ENCODE measurements around the gene WWOX.

WWOX gene

DNA sequence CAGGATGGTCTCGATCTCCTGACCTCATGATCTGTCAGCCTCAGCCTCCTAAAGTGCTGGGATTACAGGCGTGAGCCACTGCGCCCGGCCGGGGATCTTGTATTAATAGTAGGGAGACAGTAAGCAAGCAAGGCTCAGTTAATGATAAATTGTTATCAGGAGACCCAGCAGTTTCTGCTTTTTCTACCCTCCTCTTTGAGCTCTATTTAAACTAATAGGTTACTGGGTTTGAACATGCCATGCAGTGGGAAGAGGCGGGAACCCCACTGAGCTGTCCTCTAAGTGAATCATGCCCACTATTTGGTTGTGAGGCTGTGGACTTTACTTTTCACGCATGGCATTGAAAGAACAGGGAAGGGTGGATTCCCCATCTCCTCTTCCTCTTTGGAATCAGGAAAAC lies 223.9 kb downstream of the WWOX start:
- TF ChIP-seq MYC (IDR thresholded peaks at IDR 0.05; ENCODE audit: low read depth, low read length) (no peak), POLR2A (IDR thresholded peaks at IDR 0.05; ENCODE audit: extremely low read depth, insufficient read length) (no peak)
- TF ChIP-seq, protein P1, sequence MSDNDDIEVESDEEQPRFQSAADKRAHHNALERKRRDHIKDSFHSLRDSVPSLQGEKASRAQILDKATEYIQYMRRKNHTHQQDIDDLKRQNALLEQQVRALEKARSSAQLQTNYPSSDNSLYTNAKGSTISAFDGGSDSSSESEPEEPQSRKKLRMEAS (IDR thresholded peaks at IDR 0.05; ENCODE audit: low read depth, low read length) = no peak
- TF ChIP-seq, protein P2, sequence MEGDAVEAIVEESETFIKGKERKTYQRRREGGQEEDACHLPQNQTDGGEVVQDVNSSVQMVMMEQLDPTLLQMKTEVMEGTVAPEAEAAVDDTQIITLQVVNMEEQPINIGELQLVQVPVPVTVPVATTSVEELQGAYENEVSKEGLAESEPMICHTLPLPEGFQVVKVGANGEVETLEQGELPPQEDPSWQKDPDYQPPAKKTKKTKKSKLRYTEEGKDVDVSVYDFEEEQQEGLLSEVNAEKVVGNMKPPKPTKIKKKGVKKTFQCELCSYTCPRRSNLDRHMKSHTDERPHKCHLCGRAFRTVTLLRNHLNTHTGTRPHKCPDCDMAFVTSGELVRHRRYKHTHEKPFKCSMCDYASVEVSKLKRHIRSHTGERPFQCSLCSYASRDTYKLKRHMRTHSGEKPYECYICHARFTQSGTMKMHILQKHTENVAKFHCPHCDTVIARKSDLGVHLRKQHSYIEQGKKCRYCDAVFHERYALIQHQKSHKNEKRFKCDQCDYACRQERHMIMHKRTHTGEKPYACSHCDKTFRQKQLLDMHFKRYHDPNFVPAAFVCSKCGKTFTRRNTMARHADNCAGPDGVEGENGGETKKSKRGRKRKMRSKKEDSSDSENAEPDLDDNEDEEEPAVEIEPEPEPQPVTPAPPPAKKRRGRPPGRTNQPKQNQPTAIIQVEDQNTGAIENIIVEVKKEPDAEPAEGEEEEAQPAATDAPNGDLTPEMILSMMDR (IDR thresholded peaks at IDR 0.05; ENCODE audit: low read depth, low read length) = no peak
- no peak overlapping the region for H3K4me3 ChIP-seq (ENCODE audit: low read depth, low read length)
- no peak for DNase-seq (ENCODE audit: low read depth)

- no peak for DNase-seq (ENCODE audit: low read depth)
- TF ChIP-seq MYC (IDR thresholded peaks at IDR 0.05; ENCODE audit: low read depth, low read length) (no peak), POLR2A (IDR thresholded peaks at IDR 0.05; ENCODE audit: extremely low read depth, insufficient read length) (no peak)
- TF ChIP-seq, protein P1 (IDR thresholded peaks at IDR 0.05; ENCODE audit: low read depth, low read length) = no peak
- TF ChIP-seq, protein P2 (IDR thresholded peaks at IDR 0.05; ENCODE audit: low read depth, low read length) = no peak
- H3K4me3 ChIP-seq (ENCODE audit: low read depth, low read length) = no peak overlapping the region
Measured at GRCh38 chr16:78324649-78325285, 225.3 kb downstream of the WWOX start.

DNA sequence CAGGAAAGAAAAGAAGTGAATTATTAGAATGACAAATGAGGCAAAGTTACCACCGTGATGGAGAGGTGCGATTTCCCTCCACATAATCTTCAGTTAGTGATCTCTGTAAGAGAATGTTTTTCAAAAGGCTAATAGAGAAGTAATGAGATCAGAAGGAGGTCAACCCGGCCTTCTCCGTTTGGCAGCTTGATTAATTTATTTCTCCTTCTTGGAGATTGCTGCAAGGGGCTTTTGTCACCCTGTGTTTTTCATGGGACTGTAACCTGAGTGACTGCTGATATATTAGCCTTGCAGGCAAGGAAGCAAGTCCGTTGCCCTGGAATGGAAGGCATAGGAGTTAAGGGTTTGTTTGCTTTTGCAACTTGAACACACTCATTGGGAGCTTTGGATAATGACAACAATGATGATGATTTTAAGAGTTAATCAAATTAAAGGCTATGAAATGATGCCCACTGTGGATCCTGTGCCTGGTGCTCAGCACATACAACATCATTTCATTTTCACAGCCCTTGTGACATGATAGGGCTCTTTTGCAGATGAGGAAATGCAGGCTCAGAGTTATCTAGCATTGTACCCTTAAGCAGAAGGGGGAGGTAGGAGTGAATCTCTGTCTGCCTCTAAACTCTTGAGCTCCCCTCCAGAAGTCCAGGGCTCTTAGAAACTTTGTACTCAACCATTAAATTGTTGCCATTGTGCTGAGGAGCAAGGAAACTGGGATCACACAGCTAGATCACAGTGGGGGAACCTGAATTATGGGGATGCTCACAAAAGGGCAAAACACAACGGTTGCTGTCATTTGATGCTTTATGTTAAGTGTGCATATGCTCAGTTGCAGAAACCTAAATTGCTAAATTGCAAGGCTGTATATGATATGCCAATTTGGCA lies 226.3 kb downstream of the WWOX start:
- no peak for DNase-seq (ENCODE audit: low read depth)
- TF ChIP-seq, protein P2 (IDR thresholded peaks at IDR 0.05; ENCODE audit: low read depth, low read length) = no peak
- TF ChIP-seq MYC (IDR thresholded peaks at IDR 0.05; ENCODE audit: low read depth, low read length) = no peak
- TF ChIP-seq, protein P1 (IDR thresholded peaks at IDR 0.05; ENCODE audit: low read depth, low read length) = no peak
- no peak for TF ChIP-seq POLR2A (IDR thresholded peaks at IDR 0.05; ENCODE audit: extremely low read depth, insufficient read length)
- no peak overlapping the region for H3K4me3 ChIP-seq (ENCODE audit: low read depth, low read length)

- no peak for TF ChIP-seq MYC (IDR thresholded peaks at IDR 0.05; ENCODE audit: low read depth, low read length)
- no peak for TF ChIP-seq POLR2A (IDR thresholded peaks at IDR 0.05; ENCODE audit: extremely low read depth, insufficient read length)
- TF ChIP-seq, protein P1 (IDR thresholded peaks at IDR 0.05; ENCODE audit: low read depth, low read length) = no peak
- TF ChIP-seq, protein P2 (IDR thresholded peaks at IDR 0.05; ENCODE audit: low read depth, low read length) = no peak
- no peak overlapping the region for H3K4me3 ChIP-seq (ENCODE audit: low read depth, low read length)
- DNase-seq (ENCODE audit: low read depth) = no peak
Measured at GRCh38 chr16:78326731-78327130, 227.3 kb downstream of the WWOX start.

DNA sequence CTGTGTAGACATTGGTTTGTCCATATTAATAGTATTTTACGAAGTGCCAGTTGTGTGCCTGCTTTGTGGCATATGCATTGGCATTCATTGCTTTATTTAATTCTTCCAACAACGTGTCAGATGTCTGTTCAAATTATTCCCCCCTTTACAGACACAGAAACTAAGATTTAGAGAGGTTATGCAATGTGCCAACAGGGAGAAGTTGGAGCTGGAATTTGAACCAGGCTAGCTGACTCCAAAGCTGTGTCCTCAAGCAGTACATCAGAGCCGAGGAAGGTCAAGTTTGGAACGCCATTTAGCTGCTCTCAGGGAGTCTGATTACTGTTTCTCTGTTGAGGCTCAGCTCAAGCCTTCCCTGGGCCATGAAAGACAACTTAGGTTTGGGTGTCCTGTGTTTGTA lies 232.3 kb downstream of the WWOX start:
- TF ChIP-seq, protein P2 (IDR thresholded peaks at IDR 0.05; ENCODE audit: low read depth, low read length) = no peak
- TF ChIP-seq, protein P1 (IDR thresholded peaks at IDR 0.05; ENCODE audit: low read depth, low read length) = no peak
- no peak for TF ChIP-seq POLR2A (IDR thresholded peaks at IDR 0.05; ENCODE audit: extremely low read depth, insufficient read length)
- no peak for TF ChIP-seq MYC (IDR thresholded peaks at IDR 0.05; ENCODE audit: low read depth, low read length)
- no peak overlapping the region for H3K4me3 ChIP-seq (ENCODE audit: low read depth, low read length)
- DNase-seq (ENCODE audit: low read depth) = no peak

Data from NB4 (cell line).